GM12875 (cell line): Measurements from ENCODE around the gene DCDC2C.

Experiments used
- H3K4me3 ChIP-seq: one replicate; pipeline ENCODE4 v1.5.1; 2011; ENCODE audit warnings: low read depth, low read length, control low read depth
- TF ChIP-seq, protein P1 (sequence below): IDR thresholded peaks from 2 replicates; pipeline ENCODE4 v1.5.1; 2011; ENCODE audit warnings: low read depth, mild to moderate bottlenecking, control low read depth, inconsistent platforms, low read length, moderate library complexity, borderline replicate concordance; ENCODE audit not compliant: insufficient read depth

Gene DCDC2C

DNA sequence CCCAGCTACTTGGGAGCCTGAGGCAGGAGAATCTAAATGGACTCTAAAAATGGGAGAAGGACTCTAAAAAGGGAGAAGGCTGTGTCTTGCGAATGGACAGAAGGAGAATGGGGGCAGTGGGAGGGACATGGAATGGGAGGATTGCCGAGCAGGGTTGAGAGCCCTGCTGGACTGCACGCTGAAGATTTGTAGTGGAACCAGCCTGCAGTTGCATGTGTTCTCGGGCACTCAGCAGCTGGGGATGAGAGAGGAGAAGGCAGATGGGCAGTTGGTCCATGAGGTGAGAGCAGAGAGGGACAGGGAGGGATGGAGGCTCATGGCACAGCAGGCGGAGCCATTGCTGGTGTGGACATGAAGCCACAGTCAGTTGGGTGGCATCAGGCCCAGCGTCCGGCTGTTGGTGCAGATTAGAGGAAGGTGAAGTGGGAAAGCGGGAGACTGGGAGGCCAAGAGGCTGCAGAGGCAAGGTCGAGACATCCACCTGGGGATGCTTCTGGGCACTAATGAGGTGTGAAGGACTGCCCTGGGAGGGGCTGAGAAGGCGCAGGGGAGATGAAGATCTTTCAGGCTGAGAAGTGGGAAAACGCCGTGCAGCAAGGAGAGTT, 40.7 kb downstream of the DCDC2C start:
- H3K4me3 ChIP-seq: no peak overlapping the region
- TF ChIP-seq, protein P1, sequence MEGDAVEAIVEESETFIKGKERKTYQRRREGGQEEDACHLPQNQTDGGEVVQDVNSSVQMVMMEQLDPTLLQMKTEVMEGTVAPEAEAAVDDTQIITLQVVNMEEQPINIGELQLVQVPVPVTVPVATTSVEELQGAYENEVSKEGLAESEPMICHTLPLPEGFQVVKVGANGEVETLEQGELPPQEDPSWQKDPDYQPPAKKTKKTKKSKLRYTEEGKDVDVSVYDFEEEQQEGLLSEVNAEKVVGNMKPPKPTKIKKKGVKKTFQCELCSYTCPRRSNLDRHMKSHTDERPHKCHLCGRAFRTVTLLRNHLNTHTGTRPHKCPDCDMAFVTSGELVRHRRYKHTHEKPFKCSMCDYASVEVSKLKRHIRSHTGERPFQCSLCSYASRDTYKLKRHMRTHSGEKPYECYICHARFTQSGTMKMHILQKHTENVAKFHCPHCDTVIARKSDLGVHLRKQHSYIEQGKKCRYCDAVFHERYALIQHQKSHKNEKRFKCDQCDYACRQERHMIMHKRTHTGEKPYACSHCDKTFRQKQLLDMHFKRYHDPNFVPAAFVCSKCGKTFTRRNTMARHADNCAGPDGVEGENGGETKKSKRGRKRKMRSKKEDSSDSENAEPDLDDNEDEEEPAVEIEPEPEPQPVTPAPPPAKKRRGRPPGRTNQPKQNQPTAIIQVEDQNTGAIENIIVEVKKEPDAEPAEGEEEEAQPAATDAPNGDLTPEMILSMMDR: no peak

DNA sequence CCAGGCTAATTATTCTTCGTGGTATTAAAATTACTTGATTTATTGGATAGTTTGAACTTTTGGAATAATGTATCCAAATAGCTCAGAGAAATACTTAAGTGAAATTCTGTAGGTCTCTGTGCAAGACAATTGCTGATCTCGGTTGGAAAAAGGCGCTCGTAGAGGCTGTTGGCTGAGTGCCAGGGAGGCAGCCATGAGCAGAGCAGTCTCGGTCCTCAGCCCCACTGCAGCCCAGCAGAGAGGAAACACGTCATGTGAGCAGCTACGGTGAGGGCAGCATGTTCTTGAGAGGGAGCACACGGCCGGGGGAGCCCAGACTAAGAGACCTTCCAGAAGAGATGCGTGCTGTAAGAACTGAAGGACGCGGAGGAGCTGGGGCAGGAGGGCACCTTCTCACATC, 42.5 kb downstream of the DCDC2C start:
- H3K4me3 ChIP-seq: no peak overlapping the region
- TF ChIP-seq, protein P1: no peak

DNA sequence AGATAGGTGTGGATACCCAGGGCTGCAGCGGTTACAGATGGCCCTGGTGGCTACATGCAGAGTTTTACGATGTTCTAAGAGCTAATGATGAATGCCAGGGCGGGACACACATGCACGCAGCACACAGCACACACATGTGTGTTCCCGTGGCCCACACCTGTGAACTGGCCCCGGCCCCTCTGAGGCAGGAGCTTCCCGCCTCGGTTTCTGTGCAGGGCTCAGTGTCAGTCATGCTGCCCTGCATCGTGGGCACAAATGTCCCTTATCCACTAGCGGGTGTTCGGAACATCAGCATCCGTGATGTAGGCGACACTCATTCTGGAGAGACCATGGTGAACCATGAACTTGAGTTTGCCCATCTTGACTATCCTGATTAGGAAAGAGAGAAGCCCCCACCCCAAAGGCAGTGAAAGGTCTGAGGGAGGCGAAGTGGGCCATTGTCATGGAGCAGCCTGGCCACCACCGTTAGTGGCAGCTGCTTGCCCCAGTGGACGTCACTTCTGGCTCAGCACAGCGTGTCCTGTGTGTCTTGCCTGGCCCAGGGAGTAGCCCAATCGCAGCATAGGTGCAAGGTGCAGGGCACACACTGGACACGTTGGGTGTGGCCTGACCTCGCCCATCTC, 43.8 kb downstream of the DCDC2C start:
- H3K4me3 ChIP-seq: no peak overlapping the region
- TF ChIP-seq, protein P1: no peak

DNA sequence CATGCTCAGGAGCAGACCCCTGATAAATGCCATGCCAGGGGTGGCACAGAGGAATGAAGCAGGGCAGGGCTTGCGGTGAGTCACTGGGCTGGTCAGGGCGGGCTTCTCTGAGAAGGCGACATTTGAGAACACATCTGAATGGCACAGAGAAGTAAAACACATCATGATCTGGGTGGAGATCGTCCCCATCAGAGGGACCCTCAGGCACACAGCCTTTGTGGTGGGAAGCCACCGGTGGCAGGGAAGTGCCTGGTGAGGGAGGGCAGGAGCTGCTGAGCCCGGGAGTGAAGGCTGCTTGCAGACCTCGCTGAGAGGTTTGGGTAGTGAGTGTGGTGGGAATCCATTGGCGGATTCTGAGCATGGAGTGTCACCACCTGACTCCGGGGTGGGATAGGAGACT, 44.5 kb downstream of the DCDC2C start:
- H3K4me3 ChIP-seq: no peak overlapping the region
- TF ChIP-seq, protein P1: no peak

DNA sequence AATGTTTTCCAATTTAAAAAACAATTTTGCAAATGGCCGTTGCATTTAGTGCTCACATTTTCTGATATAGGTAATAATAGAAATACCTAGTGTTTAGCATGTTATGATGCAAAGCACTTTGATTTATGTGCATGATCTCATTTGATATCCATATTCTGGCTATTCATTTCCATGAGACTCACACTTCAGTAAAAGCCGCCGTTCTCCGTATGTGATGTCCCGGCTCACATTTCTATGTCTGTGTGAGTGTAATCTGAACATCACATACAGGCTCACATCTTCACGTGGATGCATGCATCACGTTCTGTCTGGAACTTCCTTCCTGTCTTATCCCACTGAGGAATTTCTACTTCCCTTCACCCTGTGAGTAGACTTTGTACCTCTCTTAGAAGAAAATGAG, 45.8 kb downstream of the DCDC2C start:
- TF ChIP-seq, protein P1: no peak

DNA sequence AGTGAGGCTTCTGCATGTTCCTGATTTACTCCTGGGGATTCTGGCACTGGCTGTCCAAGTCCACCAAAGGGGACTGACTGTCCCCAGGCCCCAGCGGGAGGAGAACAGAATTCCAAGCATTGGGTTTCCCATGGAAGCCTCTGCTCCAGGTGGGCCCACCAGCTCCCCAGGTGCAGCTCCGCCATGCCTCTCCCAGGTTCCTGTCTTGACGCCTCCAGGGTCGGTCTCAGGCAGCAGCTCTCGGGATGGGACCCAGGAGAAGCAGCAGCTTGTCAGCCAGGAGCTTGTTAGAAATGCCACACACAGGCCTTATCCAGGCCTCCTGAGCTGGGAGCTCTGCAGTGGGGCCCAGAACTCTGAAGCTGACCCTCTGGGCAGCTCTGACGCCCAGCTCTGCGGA, 47.9 kb downstream of the DCDC2C start:
- no peak overlapping the region for H3K4me3 ChIP-seq
- TF ChIP-seq, protein P1: no peak

More for the DNA sequence above, 45.8 kb downstream of the DCDC2C start:
- no peak overlapping the region for H3K4me3 ChIP-seq

DNA sequence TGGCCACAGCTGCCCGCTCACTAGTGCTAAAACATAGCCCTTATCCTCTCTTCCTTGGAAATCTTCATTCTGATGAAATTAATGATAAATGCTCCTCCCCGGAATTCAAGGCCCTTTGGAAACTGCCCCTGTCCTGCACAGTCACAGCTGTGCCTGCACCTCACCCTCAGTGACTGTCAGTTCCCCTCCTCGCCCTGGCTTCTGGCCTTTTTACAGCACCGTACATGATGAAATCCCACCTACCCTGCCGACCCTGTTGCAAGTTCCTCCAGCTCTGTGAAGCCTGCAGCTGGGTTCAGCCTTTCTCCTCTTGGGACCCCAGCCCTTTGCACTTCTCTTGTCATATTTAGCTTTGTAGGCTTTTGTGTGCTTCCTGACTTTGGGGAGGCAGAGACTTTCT, 48.4 kb downstream of the DCDC2C start:
- no peak overlapping the region for H3K4me3 ChIP-seq
- TF ChIP-seq, protein P1: no peak
